ENCODE measurements around the gene KRTAP5-2.
"Not testable (repeated sequence)": the region's sequence is repeated elsewhere in the genome, so short reads cannot be mapped to it uniquely, and the experiment has no call there.

The KRTAP5-2 gene

GRCh38 chr11:1629326-1630185 is 31.5 kb upstream of the KRTAP5-2 start, which contains the start of gene KRTAP5-5:
Gene KRTAP5-5 (plus strand): TSS chr11:1629775. CDS start chr11:1629841, 66 bp downstream.
- DNase-seq (ENCODE audit: extremely low spot score, insufficient read length, low read depth) (no peak), FAIRE-seq (no peak)

GRCh38 chr11:1628506-1629325 is 30.6 kb upstream of the KRTAP5-2 start:
- FAIRE-seq: peak; percentile 78
- DNase-seq (ENCODE audit: extremely low spot score, insufficient read length, low read depth): peak; percentile 53

- FAIRE-seq: no peak
- DNase-seq (ENCODE audit: extremely low spot score, insufficient read length, low read depth): no peak
Observed at GRCh38 chr11:1625541-1625940, 27.4 kb upstream of the KRTAP5-2 start.

- FAIRE-seq: no peak
- DNase-seq (ENCODE audit: extremely low spot score, insufficient read length, low read depth): no peak
Observed at GRCh38 chr11:1624621-1625020, 26.5 kb upstream of the KRTAP5-2 start.

- DNase-seq (ENCODE audit: extremely low spot score, insufficient read length, low read depth) (no peak), FAIRE-seq (no peak)
Observed at GRCh38 chr11:1623716-1624115, 25.6 kb upstream of the KRTAP5-2 start.

GRCh38 chr11:1622086-1622485 is 24.0 kb upstream of the KRTAP5-2 start, which contains the start of gene KRTAP5-4:
Gene KRTAP5-4 (minus strand): TSS chr11:1622138. CDS start chr11:1622093, 45 bp downstream.
- DNase-seq (ENCODE audit: extremely low spot score, insufficient read length, low read depth) (no peak), FAIRE-seq (no peak)

GRCh38 chr11:1619449-1619848 is 21.4 kb upstream of the KRTAP5-2 start:
- FAIRE-seq: no peak
- no peak for DNase-seq (ENCODE audit: extremely low spot score, insufficient read length, low read depth)

GRCh38 chr11:1618231-1618630 is 20.1 kb upstream of the KRTAP5-2 start:
- FAIRE-seq (no peak), DNase-seq (ENCODE audit: extremely low spot score, insufficient read length, low read depth) (no peak)

GRCh38 chr11:1608363-1608762 is 10.3 kb upstream of the KRTAP5-2 start, which contains the start of gene KRTAP5-3:
Gene KRTAP5-3 (minus strand): TSS chr11:1608463. CDS start chr11:1608385, 78 bp downstream.
- FAIRE-seq: no peak

GRCh38 chr11:1607901-1608300 is 9.8 kb upstream of the KRTAP5-2 start:
- not testable (repeated sequence) for DNase-seq (ENCODE audit: extremely low spot score, insufficient read length, low read depth); FAIRE-seq

More at GRCh38 chr11:1608363-1608762, 10.3 kb upstream of the KRTAP5-2 start, which contains the start of gene KRTAP5-3:
- no peak for DNase-seq (ENCODE audit: extremely low spot score, insufficient read length, low read depth)

GRCh38 chr11:1607156-1607845 is 9.2 kb upstream of the KRTAP5-2 start:
- not testable (repeated sequence) for FAIRE-seq; DNase-seq (ENCODE audit: extremely low spot score, insufficient read length, low read depth)

- FAIRE-seq (peak; percentile 91), DNase-seq (ENCODE audit: extremely low spot score, insufficient read length, low read depth) (peak; percentile 72)
Observed at GRCh38 chr11:1605923-1606322, 7.8 kb upstream of the KRTAP5-2 start.

GRCh38 chr11:1604711-1605110 is 6.6 kb upstream of the KRTAP5-2 start:
- DNase-seq (ENCODE audit: extremely low spot score, insufficient read length, low read depth) (no peak), FAIRE-seq (no peak)

GRCh38 chr11:1604181-1604580 is 6.1 kb upstream of the KRTAP5-2 start:
- FAIRE-seq: no peak
- DNase-seq (ENCODE audit: extremely low spot score, insufficient read length, low read depth): no peak

- no peak for DNase-seq (ENCODE audit: extremely low spot score, insufficient read length, low read depth)
- FAIRE-seq: peak; percentile 21
Observed at GRCh38 chr11:1603629-1604028, 5.5 kb upstream of the KRTAP5-2 start.

GRCh38 chr11:1601663-1602062 is 3.6 kb upstream of the KRTAP5-2 start:
- peak; percentile 67 for FAIRE-seq
- not testable (repeated sequence) for DNase-seq (ENCODE audit: extremely low spot score, insufficient read length, low read depth)

- DNase-seq (ENCODE audit: extremely low spot score, insufficient read length, low read depth) (no peak), FAIRE-seq (no peak)
Observed at GRCh38 chr11:1600626-1601025, 2.5 kb upstream of the KRTAP5-2 start.

GRCh38 chr11:1598816-1599215 is 722 bp upstream of the KRTAP5-2 start:
- DNase-seq (ENCODE audit: extremely low spot score, insufficient read length, low read depth) (no peak), FAIRE-seq (no peak)

- not testable (repeated sequence) for DNase-seq (ENCODE audit: extremely low spot score, insufficient read length, low read depth); FAIRE-seq
Observed at GRCh38 chr11:1598406-1598805, 312 bp upstream of the KRTAP5-2 start.

Measured in GM18507 (cell line).